NCI-H510A treated with DMSO at 0.1 percent for 48 hours (cell line): Measurements from ENCODE around the gene MCOLN1.
A peak's percentile ranks its signal among the peaks of the same experiment; 100 is the strongest.
"Not testable (repeated sequence)": the region's sequence is repeated elsewhere in the genome, so short reads cannot be mapped to it uniquely, and the experiment has no call there.

ENCODE experiments used
- DNase-seq: peaks from one replicate; lab custom pipeline; 2025; lab: John Stamatoyannopoulos, UW

The MCOLN1 gene

DNA sequence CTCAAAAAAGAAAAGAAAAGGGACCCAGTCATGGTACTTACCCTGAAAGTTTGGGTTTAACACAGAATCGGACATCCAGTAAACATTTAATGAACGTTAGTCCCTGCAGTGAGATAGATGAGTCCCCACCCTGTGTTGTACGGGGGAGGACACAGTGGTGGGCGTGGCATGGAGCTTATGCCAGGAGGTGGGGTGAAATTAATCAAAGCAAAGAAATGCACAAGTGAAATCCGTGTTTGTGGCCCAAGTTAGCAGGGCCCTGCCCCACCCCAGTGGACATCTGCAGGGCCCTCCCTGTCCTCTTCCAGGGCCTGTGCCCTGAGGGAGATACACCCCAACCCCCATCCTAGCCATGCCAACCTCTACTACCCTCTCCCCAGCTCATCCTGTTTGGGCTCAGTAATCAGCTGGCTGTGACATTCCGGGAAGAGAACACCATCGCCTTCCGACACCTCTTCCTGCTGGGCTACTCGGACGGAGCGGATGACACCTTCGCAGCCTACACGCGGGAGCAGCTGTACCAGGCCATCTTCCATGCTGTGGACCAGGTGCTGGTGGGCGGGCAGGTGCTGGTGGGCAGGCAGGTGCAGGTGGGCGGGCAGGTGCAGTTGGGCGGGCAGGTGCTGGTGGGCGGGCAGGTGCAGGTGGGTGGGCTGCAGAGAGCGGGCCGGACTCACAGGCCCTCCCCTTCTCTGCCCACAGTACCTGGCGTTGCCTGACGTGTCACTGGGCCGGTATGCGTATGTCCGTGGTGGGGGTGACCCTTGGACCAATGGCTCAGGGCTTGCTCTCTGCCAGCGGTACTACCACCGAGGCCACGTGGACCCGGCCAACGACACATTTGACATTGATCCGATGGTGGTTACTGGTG lies 3.9 kb downstream of the MCOLN1 start:
- DNase-seq = no peak

DNA sequence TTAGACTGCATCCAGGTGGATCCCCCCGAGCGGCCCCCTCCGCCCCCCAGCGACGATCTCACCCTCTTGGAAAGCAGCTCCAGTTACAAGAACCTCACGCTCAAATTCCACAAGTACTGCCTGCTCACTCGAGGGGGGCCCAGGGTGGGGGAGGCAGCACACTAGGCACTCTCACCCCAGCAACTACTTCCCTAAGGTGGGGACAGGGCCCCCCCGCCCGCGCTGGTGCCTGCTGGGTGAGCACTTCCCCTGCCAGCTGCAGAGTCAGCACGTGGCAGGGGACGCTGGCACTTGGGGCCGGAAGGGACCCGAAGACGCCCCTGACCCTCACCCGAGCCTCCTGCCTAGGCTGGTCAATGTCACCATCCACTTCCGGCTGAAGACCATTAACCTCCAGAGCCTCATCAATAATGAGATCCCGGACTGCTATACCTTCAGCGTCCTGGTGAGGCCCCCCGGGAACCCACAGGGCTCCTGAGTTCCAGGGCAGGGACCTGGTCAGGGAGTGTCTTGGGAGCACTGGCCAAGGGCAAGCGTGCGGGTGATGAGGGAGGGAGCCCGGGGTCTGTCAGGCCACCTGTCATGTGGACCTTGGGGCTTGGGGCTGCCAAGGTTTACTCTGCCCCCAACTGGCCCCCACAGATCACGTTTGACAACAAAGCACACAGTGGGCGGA lies 5.2 kb downstream of the MCOLN1 start:
- DNase-seq = no peak

DNA sequence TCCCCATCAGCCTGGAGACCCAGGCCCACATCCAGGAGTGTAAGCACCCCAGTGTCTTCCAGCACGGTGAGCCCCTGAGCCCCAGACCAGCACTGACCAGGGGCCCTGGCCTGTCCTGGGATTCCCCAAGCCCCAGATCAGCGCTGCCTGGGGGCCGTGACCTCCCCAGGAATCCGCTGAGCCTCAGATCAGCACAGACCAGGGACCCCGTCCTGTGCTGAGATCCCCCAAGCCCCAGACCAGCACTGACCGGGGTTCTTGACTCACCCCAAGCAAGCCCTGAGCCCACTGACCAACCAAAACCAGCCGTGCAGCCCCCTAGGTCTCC lies 5.7 kb downstream of the MCOLN1 start:
- DNase-seq = no peak

DNA sequence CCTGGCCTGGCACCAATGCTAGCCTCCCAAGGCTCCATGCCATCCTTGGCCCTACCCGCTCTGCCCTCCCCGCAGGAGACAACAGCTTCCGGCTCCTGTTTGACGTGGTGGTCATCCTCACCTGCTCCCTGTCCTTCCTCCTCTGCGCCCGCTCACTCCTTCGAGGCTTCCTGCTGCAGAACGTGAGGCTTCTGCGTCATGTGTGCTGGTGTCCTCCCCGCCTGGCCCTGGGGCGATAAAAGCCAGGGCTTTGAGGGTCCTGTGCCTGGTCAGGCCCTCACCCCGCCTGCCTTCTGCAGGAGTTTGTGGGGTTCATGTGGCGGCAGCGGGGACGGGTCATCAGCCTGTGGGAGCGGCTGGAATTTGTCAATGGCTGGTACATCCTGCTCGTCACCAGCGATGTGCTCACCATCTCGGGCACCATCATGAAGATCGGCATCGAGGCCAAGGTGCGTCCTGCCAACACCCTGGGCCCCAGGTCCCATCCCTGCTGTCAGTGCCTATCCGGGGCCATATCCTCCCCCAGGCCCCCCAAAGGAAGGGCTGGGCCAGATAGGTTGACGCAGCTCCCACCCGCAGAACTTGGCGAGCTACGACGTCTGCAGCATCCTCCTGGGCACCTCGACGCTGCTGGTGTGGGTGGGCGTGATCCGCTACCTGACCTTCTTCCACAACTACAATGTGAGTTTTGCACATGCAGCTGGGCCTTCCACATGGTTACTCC lies 6.3 kb downstream of the MCOLN1 start:
- DNase-seq = no peak

DNA sequence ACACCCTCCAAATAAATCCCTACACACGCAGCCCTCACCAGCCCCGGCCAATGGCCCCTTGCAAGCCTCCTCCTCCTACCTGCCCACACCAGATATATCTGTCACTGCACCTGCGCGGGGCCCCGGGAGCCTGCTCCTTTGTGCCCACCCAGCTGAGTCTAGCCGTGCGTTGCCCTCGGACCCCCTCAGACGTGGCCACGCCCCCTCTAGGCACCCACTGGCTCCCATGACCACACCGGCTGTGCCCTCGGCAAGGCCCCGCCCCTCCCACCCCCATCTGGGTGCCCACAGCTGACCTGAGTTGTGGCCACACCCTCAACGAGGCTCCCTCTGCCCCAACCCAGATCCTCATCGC lies 6.8 kb downstream of the MCOLN1 start:
- no peak for DNase-seq

DNA sequence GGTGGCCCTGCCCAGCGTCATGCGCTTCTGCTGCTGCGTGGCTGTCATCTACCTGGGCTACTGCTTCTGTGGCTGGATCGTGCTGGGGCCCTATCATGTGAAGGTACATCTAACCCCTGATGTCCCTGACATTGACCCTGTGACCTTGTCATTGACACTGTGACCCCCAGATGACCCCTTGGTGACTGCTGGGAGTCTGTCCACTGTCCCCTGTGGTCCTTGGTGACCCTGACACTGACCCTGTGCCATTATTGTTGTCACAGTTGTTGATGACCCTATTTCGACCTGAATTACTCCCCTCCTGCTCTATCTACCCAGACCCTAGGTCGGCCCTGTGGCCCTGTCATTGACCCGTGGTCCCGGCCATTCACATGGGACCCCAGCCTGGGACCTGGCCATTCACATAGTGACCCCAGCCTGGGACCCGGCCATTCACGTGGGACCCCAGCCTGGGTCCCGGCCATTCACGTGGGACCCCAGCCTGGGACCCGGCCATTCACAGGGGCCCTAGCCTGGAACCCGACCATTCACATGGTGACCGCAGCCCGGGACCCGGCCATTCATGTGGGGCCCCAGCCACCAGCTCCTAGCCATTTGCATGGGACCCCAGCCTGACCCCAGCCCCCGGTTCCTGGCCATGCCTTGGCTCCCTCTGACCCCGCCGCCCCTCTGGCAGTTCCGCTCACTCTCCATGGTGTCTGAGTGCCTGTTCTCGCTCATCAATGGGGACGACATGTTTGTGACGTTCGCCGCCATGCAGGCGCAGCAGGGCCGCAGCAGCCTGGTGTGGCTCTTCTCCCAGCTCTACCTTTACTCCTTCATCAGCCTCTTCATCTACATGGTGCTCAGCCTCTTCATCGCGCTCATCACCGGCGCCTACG lies 7.4 kb downstream of the MCOLN1 start:
- DNase-seq = no peak

DNA sequence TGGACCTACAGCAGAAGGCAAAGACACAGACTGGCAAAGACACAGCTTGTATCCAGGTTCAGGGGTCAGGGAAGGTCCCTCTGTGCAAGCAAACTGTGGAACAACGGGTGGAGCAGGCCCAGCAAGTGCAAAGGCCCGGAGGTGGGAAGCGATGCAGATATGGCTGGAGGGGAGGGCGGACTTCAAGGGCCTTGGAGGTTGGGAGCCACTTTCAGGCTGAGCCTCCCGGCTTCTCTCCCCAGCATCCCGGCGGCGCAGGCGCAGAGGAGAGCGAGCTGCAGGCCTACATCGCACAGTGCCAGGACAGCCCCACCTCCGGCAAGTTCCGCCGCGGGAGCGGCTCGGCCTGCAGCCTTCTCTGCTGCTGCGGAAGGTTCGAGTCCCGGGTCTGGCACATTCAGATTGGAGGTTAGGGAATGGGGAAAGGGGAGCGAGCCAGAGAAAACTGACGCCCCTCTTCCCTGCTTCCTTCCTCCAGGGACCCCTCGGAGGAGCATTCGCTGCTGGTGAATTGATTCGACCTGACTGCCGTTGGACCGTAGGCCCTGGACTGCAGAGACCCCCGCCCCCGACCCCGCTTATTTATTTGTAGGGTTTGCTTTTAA lies 11.0 kb downstream of the MCOLN1 start:
- DNase-seq = no peak

DNA sequence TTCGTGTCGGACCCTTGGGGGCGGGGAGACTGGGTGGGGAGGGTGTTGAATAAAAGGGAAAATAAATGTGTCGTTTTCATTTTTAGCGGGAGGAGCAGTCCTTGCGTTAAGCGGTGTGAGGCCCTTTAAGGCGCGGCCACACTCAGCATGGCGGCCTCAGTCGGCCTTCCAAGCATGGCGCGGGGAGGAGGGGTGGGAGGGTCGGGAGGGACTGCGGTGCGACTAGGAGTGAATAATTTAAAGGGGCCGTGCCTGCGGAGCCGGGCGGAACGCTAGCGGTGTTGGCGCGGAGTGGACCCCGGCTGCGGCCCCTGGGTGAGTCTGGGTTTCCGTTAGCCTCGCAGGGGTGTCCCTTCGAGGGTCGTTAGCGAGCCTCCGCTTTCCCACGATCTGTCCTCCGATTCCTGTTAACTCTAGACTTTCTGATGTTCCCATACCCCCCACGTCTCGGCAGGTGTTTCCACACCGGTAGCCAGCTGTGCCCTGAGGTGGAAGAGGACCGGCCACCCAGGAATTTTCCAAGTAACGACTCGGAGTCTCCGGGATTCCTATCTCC lies 11.6 kb downstream of the MCOLN1 start:
- DNase-seq = peak; percentile 62

DNA sequence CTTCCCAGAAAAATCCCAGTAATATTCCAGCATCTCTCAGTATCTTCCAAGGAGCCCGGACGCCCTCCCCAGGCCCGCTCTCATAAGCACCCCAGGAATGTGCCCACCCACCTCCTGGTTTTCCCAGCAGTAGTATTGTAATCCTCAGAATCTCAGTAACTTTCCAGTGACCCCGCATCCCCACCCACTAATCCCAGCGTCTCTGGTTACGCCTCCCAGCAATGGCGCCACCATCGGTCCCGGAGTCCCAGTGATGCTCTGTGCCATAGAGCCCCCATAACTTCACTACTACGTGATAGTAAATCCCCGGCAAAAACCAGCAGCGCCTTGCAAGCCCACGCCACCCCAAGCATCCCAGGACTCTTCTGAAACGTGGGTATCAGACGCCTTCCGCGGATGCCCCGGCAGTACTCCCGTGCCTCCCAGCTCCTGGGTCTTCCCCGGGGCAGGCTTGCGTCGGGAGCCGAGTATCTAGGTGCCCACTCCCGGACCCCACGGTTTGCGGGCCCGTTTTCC lies 12.2 kb downstream of the MCOLN1 start:
- peak; percentile 25 for DNase-seq

DNA sequence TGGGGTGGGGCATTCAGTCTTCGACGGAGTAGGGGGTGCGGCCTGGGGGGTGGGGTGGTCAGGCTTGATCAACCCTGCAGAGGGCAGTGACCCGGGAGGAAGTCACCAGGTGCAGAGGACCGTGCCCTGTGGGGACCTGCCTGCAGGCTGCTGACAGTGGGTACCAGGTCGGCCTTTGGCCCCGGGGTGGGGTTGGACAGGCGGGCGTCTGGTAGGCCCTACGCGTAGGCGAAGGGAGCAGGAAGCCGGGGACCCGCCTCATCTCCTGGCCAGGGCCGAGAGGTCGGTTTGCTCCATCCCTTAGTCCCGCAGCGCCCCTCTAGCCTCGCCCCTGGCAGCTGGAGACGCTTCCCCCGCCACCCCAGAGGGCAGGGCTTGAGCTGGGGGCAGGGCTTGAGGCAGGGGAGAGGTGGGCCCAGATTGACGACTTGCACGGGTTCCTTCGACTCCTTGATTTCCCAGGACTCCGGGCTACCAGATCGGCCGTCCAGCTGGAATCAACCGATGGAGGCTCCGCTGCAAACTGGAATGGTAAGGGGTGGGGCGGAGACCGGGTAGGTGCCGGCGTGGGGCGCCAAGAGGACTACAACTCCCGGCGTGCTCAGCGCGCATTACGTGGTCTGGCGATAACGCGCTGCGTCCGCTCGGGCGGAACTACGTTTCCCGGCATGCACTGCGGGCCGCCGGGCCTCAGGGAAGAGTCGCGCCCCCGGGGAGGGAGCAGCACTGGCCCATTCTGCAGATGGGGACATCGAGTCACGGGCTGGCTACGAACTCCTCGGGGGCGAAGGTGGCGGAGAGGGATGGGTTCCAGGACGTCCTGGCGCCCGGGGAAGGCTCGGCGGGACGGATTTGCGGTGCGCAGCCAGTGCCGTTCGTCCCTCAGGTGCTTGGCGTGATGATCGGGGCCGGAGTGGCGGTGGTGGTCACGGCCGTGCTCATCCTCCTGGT lies 12.9 kb downstream of the MCOLN1 start, which contains the start of gene PNPLA6:
Gene PNPLA6, plus strand, starts transcription at position 671 of the 951 bp plus-strand sequence. Its CDS starts 72 bp downstream, at position 743.
- DNase-seq = peak; percentile 86

DNA sequence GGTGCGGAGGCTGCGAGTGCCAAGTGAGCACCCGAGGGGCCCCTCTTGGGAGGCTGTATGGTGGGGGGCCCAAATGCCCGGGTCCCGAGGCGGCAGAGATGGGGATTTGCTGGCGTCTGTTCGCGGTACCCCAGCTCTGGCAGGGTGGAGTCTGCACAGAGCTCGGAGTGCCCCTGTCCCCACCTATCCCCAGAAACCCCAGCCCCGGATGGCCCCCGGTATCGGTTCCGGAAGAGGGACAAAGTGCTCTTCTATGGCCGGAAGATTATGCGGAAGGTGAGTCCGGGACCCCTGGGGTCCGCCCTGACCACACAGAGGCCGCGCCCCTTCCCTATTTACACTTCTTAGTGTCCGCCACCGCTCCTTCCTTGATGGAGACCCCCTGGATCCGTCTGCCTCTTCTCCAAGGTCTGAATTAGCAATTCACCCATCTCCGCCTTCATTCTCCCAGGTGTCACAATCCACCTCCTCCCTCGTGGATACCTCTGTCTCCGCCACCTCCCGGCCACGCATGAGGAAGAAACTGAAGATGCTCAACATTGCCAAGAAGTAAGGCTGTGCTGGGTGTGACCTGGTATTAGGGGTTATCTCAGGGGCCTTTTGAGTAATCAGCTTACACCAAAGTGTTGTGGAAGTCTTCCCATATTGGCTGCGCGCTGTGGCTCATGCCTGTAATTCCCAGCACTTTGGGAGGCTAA lies 13.7 kb downstream of the MCOLN1 start:
- DNase-seq = no peak

DNA sequence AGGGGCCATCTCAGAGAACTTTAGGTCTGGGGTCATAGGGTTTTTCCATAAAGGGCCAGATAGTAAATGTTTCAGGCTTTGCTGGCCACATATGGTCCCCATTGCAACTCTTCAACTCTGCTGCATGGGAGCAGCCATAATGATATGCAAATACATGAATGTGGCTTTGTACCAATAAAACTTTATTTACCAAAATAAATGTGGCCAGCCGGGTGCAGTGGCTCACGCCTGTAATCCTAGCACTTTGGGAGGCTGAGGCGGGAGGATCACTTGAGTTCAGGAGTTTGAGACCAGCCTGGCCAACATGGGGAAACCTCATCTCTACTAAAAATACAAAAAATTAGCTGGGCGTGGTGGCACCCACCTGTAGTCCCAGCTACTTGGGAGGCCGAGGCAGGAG lies 16.6 kb downstream of the MCOLN1 start:
- DNase-seq = not testable (repeated sequence)

DNA sequence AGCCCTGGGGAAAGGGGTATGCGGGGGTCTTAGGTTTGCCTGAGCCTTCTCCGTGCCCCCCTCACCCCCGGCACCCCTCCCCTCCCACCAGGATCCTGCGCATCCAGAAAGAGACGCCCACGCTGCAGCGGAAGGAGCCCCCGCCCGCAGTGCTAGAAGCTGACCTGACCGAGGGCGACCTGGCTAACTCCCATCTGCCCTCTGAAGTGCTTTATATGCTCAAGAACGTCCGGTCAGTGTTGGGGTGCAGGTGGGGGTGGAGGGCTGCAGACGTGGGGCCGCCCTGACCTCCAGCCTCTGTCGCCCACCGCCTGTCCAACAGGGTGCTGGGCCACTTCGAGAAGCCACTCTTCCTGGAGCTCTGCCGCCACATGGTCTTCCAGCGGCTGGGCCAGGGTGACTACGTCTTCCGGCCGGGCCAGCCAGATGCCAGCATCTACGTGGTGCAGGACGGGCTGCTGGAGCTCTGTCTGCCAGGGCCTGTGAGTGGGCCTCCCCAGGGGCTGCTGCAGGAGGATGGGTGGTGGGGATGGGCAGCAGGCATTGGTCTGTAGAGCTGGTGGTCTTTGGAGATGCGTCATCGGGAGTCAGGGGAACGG lies 17.5 kb downstream of the MCOLN1 start:
- no peak for DNase-seq

DNA sequence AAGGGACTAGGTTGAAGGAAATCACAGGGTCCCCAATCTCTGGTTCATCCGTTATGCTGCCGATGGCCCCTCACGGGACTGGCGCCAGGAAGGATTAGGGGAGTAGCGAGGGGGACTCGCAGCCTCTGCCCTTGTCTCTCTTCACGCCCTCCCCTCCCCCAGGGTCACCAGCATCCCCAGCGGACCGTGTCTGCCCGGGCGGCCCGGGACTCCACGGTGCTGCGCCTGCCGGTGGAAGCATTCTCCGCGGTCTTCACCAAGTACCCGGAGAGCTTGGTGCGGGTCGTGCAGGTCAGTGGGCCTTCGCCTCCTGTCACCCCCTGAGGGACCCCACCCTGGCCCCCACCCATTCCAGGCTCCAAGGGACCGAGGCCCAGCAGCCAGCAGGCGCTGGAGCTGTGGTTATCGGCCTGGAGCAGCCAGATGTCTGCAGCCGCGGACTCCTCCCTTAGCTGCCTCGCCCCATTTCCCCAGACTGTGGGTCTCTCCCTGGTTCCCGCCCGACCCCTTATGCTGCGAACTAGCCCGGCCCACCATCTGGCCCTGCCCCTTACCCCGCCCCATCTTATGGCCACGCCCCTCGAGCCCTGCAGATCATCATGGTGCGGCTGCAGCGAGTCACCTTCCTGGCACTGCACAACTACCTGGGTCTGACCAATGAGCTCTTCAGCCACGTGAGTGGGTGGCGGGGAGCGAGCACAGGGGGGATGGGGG lies 18.5 kb downstream of the MCOLN1 start:
- DNase-seq = no peak

DNA sequence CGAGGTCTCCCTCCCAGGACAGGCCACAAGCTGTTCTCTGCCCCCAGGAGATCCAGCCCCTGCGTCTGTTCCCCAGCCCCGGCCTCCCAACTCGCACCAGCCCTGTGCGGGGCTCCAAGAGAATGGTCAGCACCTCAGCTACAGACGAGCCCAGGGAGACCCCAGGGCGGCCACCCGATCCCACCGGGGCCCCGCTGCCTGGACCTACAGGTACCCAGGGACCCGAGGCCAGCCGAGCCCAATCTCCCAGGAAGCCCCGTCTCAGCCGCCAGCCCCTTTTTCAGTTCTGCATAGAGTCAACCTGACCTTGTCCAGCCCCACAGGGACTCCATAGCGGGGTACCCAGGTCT lies 19.0 kb downstream of the MCOLN1 start:
- DNase-seq = no peak

DNA sequence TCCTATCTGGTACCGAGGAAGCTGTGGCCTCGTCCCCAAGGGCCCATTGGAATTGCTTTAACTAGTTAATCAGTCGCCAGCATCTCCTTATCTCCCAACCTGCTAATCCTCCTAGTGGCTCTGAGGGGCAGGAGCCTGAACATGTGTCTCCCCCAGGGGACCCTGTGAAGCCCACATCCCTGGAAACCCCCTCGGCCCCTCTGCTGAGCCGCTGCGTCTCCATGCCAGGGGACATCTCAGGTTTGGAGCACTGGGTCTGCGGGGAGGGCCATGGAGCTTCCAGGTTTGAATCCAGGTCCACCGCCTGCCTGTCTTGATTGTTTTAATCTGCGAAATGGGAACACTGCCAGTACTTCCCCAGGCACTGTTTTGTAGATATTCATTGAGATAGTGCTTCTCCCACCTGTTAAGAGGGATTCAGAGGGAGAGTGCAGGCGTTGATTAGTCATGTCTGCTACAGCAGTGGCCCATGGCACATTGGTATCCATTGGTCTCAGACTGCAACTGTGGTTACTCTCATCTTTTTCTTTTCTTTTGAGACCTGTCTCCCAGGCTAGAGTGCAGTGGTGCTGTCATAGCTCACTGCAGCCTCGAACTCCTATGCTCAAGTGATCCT lies 19.5 kb downstream of the MCOLN1 start:
- DNase-seq = no peak

DNA sequence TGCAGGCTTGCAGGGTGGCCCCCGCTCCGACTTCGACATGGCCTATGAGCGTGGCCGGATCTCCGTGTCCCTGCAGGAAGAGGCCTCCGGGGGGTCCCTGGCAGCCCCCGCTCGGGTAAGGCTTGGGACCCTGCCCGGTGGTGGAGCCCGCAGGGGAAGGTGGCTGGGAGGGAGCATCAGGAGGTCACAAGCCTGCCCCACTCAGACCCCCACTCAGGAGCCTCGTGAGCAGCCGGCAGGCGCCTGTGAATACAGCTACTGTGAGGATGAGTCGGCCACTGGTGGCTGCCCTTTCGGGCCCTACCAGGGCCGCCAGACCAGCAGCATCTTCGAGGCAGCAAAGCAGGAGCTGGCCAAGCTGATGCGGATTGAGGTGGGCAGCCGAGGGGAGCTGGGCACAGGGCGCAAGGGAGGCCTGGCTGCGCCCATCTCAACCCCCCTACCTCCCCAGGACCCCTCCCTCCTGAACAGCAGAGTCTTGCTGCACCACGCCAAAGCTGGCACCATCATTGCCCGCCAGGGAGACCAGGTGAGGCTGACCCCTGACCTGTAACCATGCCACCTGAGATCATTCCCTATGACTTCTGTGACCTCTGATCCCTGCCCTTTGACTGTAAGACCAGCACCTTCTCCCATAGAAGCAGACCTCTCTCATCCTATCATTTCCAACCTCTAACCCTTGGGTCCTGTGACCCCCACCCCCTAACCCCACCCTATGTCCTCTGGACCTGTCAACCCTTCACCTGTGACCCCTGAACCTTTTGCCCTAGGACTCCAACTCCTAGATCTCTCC lies 20.3 kb downstream of the MCOLN1 start:
- no peak for DNase-seq
